ENCODE results near the gene MPV17L. TPM values are rescaled to one million over a fixed set of nuclear protein-coding genes. Genes with fewer than 3 reads are reported as not detected.
"Not testable (repeated sequence)": the region's sequence is repeated elsewhere in the genome, so short reads cannot be mapped to it uniquely, and the experiment has no call there.

Gene MPV17L
- total and polyA plus RNA-seq, 4 donors = 7.5 to 17.2 (median 10.8) TPM

DNA sequence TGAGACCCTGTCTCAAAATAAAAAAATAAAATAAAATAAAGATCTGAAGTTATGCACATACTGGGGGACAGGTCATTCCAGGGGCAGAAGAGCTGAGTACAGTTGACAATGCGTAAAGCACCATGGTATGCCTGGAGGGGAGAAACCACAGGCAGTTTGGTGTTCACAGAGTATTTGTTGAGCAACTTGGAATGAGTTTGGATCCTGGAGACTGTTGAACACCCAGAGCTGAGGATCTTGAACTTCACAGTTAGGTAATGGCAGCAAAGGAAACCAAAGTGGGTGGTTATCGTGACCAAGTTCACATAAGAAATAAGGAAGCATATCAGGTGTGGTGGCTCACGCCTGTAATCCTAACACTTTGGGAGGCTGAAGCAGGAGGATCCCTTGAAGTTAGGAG, 8.5 kb downstream of the MPV17L start:
- not testable (repeated sequence) for H3K4me1 ChIP-seq (ENCODE audit: control insufficient read depth, insufficient read depth, low read length); DNase-seq (ENCODE audit: low read depth in 4 of 6, low spot score in 6 of 6); H3K27ac ChIP-seq (ENCODE audit: low read depth, low read length); H3K27me3 ChIP-seq (ENCODE audit: control insufficient read depth, insufficient read depth, low read length); H3K4me3 ChIP-seq (ENCODE audit: low read depth, low read length); H3K9me3 ChIP-seq (ENCODE audit: control insufficient read depth, insufficient read depth, low read length)
- WGBS (ENCODE audit: insufficient coverage) = 96% methylated on average over 3 of the region's 3 CpGs
- peaks cover 32% of the 10 kb centered on the region for H3K36me3 ChIP-seq (ENCODE audit: control insufficient read depth, insufficient read depth, low read length)

- Histone ChIP-seq H3K4me1 (ENCODE audit: control insufficient read depth, insufficient read depth, low read length) (no peaks in the 10 kb centered on the region), H3K4me3 (ENCODE audit: low read depth, low read length) (no peak overlapping the region), H3K36me3 (ENCODE audit: control insufficient read depth, insufficient read depth, low read length) (peaks cover 32% of the 10 kb centered on the region), H3K27me3 (ENCODE audit: control insufficient read depth, insufficient read depth, low read length) (no peaks in the 10 kb centered on the region), H3K9me3 (ENCODE audit: control insufficient read depth, insufficient read depth, low read length) (no peaks in the 10 kb centered on the region), H3K27ac (ENCODE audit: low read depth, low read length) (no peak overlapping the region)
- DNase-seq (ENCODE audit: low read depth in 4 of 6, low spot score in 6 of 6) = no peak
- WGBS (ENCODE audit: insufficient coverage) = no CpG with 5 or more reads among the region's 4 CpGs
Observed at GRCh38 chr16:15404792-15405191, 9.2 kb downstream of the MPV17L start.

- 74% methylated on average over 4 of the region's 4 CpGs for WGBS (ENCODE audit: insufficient coverage)
- not testable (repeated sequence) for H3K27ac ChIP-seq (ENCODE audit: low read depth, low read length); H3K9me3 ChIP-seq (ENCODE audit: control insufficient read depth, insufficient read depth, low read length); H3K27me3 ChIP-seq (ENCODE audit: control insufficient read depth, insufficient read depth, low read length); DNase-seq (ENCODE audit: low read depth in 4 of 6, low spot score in 6 of 6); H3K4me1 ChIP-seq (ENCODE audit: control insufficient read depth, insufficient read depth, low read length); H3K4me3 ChIP-seq (ENCODE audit: low read depth, low read length)
- peaks cover 18% of the 10 kb centered on the region for H3K36me3 ChIP-seq (ENCODE audit: control insufficient read depth, insufficient read depth, low read length)
Observed at GRCh38 chr16:15407756-15408155, 12.2 kb downstream of the MPV17L start.

DNA sequence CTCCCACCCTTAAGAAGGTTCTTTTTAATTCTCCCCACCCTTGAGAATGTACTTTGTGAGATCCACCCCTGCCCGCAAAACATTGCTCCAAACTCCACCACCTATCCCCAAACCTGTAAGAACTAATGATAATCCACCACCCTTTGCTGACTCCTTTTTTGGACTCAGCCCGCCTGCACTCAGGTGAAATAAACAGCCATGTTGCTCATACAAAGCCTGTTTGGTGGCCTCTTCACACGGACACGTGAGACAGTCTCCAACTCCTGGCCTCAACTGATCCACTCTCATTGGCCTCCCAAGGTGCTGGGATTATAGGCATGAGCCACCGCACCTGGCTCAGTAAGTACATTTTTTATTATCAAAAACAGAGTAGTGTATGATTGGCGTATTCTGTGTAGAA, 13.9 kb downstream of the MPV17L start:
- WGBS (ENCODE audit: insufficient coverage) = 96% methylated on average over 2 of the region's 6 CpGs
- H3K36me3 ChIP-seq (ENCODE audit: control insufficient read depth, insufficient read depth, low read length); DNase-seq (ENCODE audit: low read depth in 4 of 6, low spot score in 6 of 6): not testable (repeated sequence)

GRCh38 chr16:15415511-15415985, 20.0 kb downstream of the MPV17L start:
- H3K27me3 ChIP-seq (ENCODE audit: control insufficient read depth, insufficient read depth, low read length) = no peaks in the 10 kb centered on the region
- no peak overlapping the region for H3K27ac ChIP-seq (ENCODE audit: low read depth, low read length)
- DNase-seq (ENCODE audit: low read depth in 4 of 6, low spot score in 6 of 6) = peak in 1 of 6 donors; percentile 57
- no CpG with 5 or more reads among the region's 3 CpGs for WGBS (ENCODE audit: insufficient coverage)
- no peaks in the 10 kb centered on the region for H3K4me1 ChIP-seq (ENCODE audit: control insufficient read depth, insufficient read depth, low read length)
- no peaks in the 10 kb centered on the region for H3K36me3 ChIP-seq (ENCODE audit: control insufficient read depth, insufficient read depth, low read length)
- H3K4me3 ChIP-seq (ENCODE audit: low read depth, low read length) = no peak overlapping the region
- no peaks in the 10 kb centered on the region for H3K9me3 ChIP-seq (ENCODE audit: control insufficient read depth, insufficient read depth, low read length)

More for the DNA sequence above, 13.9 kb downstream of the MPV17L start:
- H3K27me3 ChIP-seq (ENCODE audit: control insufficient read depth, insufficient read depth, low read length); H3K4me1 ChIP-seq (ENCODE audit: control insufficient read depth, insufficient read depth, low read length); H3K4me3 ChIP-seq (ENCODE audit: low read depth, low read length); H3K27ac ChIP-seq (ENCODE audit: low read depth, low read length); H3K9me3 ChIP-seq (ENCODE audit: control insufficient read depth, insufficient read depth, low read length): not testable (repeated sequence)

GRCh38 chr16:15417197-15417596, 21.6 kb downstream of the MPV17L start:
- Histone ChIP-seq H3K4me3 (ENCODE audit: low read depth, low read length) (no peak overlapping the region), H3K36me3 (ENCODE audit: control insufficient read depth, insufficient read depth, low read length) (no peaks in the 10 kb centered on the region), H3K27ac (ENCODE audit: low read depth, low read length) (no peak overlapping the region), H3K4me1 (ENCODE audit: control insufficient read depth, insufficient read depth, low read length) (no peaks in the 10 kb centered on the region), H3K27me3 (ENCODE audit: control insufficient read depth, insufficient read depth, low read length) (no peaks in the 10 kb centered on the region), H3K9me3 (ENCODE audit: control insufficient read depth, insufficient read depth, low read length) (no peaks in the 10 kb centered on the region)
- WGBS (ENCODE audit: insufficient coverage) = 100% methylated on average over 2 of the region's 2 CpGs
- no peak for DNase-seq (ENCODE audit: low read depth in 4 of 6, low spot score in 6 of 6)

DNA sequence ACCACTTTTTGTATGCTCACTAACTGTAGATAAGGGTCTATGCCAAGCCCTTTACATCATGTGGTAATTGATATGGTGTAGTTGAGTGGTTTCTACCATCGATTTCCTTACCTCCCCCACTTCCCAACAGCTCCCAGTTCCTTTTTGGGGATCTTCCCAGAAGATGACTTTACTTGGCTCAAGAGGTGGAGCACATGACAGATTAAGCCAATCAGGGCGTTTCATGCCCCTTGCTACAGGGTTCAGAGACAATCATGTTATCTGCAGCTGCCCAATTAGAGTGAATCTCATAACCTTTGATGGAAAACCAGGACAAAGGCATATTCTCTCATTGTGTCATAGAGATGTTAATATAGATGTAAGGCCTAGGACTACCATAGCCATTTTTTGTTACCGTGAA, 22.7 kb downstream of the MPV17L start:
- Histone ChIP-seq H3K4me1 (ENCODE audit: control insufficient read depth, insufficient read depth, low read length) (no peaks in the 10 kb centered on the region), H3K27ac (ENCODE audit: low read depth, low read length) (no peak overlapping the region), H3K9me3 (ENCODE audit: control insufficient read depth, insufficient read depth, low read length) (no peaks in the 10 kb centered on the region), H3K27me3 (ENCODE audit: control insufficient read depth, insufficient read depth, low read length) (no peaks in the 10 kb centered on the region), H3K36me3 (ENCODE audit: control insufficient read depth, insufficient read depth, low read length) (no peaks in the 10 kb centered on the region), H3K4me3 (ENCODE audit: low read depth, low read length) (no peak overlapping the region)
- no CpG with 5 or more reads among the region's 3 CpGs for WGBS (ENCODE audit: insufficient coverage)
- DNase-seq (ENCODE audit: low read depth in 4 of 6, low spot score in 6 of 6) = no peak

- not testable (repeated sequence) for H3K4me1 ChIP-seq (ENCODE audit: control insufficient read depth, insufficient read depth, low read length); H3K9me3 ChIP-seq (ENCODE audit: control insufficient read depth, insufficient read depth, low read length); H3K27me3 ChIP-seq (ENCODE audit: control insufficient read depth, insufficient read depth, low read length); H3K27ac ChIP-seq (ENCODE audit: low read depth, low read length); H3K4me3 ChIP-seq (ENCODE audit: low read depth, low read length); DNase-seq (ENCODE audit: low read depth in 4 of 6, low spot score in 6 of 6); H3K36me3 ChIP-seq (ENCODE audit: control insufficient read depth, insufficient read depth, low read length)
- WGBS (ENCODE audit: insufficient coverage) = 84% methylated on average over 3 of the region's 5 CpGs
Observed at GRCh38 chr16:15421696-15422095, 26.1 kb downstream of the MPV17L start.

- Histone ChIP-seq H3K4me1 (ENCODE audit: control insufficient read depth, insufficient read depth, low read length) (no peaks in the 10 kb centered on the region), H3K9me3 (ENCODE audit: control insufficient read depth, insufficient read depth, low read length) (no peaks in the 10 kb centered on the region), H3K27ac (ENCODE audit: low read depth, low read length) (no peak overlapping the region), H3K4me3 (ENCODE audit: low read depth, low read length) (no peak overlapping the region), H3K27me3 (ENCODE audit: control insufficient read depth, insufficient read depth, low read length) (no peaks in the 10 kb centered on the region), H3K36me3 (ENCODE audit: control insufficient read depth, insufficient read depth, low read length) (no peaks in the 10 kb centered on the region)
- WGBS (ENCODE audit: insufficient coverage) = 92% methylated on average over 8 of the region's 8 CpGs
- no peak for DNase-seq (ENCODE audit: low read depth in 4 of 6, low spot score in 6 of 6)
Observed at GRCh38 chr16:15422222-15422621, 26.7 kb downstream of the MPV17L start.

GRCh38 chr16:15425861-15426260, 30.3 kb downstream of the MPV17L start:
- no peak for DNase-seq (ENCODE audit: low read depth in 4 of 6, low spot score in 6 of 6)
- no peaks in the 10 kb centered on the region for H3K36me3 ChIP-seq (ENCODE audit: control insufficient read depth, insufficient read depth, low read length)
- no peak overlapping the region for H3K27ac ChIP-seq (ENCODE audit: low read depth, low read length)
- H3K4me1 ChIP-seq (ENCODE audit: control insufficient read depth, insufficient read depth, low read length) = peaks cover 3% of the 10 kb centered on the region
- whole genome bisulfite sequencing (ENCODE audit: insufficient coverage) = 84% methylated on average over 3 of the region's 6 CpGs
- no peaks in the 10 kb centered on the region for H3K27me3 ChIP-seq (ENCODE audit: control insufficient read depth, insufficient read depth, low read length)
- H3K9me3 ChIP-seq (ENCODE audit: control insufficient read depth, insufficient read depth, low read length) = no peaks in the 10 kb centered on the region
- no peak overlapping the region for H3K4me3 ChIP-seq (ENCODE audit: low read depth, low read length)

Measured in spinal cord (tissue), 10 donors.